ENCODE data around the gene CTSD. TPM values are rescaled to one million over a fixed set of nuclear protein-coding genes. Genes with fewer than 3 reads are reported as not detected.

Gene CTSD
- total RNA-seq, 1 experiment from 2014 or later: 127 TPM

DNA sequence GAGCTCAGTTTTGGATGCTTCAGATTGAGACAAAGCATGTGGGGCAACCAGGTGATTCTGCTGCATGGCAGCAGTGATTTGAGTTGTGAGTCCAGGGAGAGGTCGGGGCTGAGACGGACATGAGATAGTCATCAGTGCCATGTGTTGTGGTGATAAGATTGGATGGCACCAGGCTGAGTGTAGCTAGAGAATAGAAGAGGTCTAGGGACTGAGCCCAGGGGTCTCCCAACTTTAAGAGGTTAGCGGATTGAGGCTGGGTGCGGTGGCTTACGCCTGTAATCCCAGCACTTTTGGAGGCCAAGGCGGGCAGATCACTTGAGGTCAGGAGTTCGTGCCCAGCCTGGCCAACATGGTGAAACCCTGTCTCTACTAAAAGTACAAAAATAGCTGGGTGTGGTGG is 6.3 kb upstream of the CTSD start:
- Histone ChIP-seq H3K79me2 (ENCODE audit: insufficient read depth, low read length) (no peaks in the 10 kb centered on the region), H3K9ac (ENCODE audit: low read length) (no peak overlapping the region), H2AFZ (ENCODE audit: low read depth, low read length, poor library complexity, severe bottlenecking) (no peak overlapping the region), H3K9me2 (ENCODE audit: insufficient read depth) (no peaks in the 10 kb centered on the region), H4K20me1 (ENCODE audit: insufficient read depth) (no peaks in the 10 kb centered on the region), H3K4me1 (ENCODE audit: control insufficient read depth in 1 of 2, insufficient read depth in 2 of 2, low read length in 2 of 2) (peaks cover 23 to 49% of the 10 kb centered on the region in 2 experiments), H3K27ac (ENCODE audit: low read depth, low read length) (no peak overlapping the region), H3K36me3 (ENCODE audit: control insufficient read depth in 1 of 2, insufficient read depth in 2 of 2, low read length in 2 of 2) (no peaks in the 10 kb centered on the region), H3K4me3 (replicated peaks in 1 of 2; ENCODE audit: low read depth in 1 of 2, low read length in 2 of 2) (no peak overlapping the region), H3K9me3 (ENCODE audit: control insufficient read depth in 1 of 2, insufficient read depth in 1 of 2, low read depth in 1 of 2, low read length in 2 of 2) (no peaks in the 10 kb centered on the region), H3K27me3 (ENCODE audit: insufficient read depth, low read length) (no peaks in the 10 kb centered on the region), H3K4me2 (ENCODE audit: low read length) (no peak overlapping the region)
- RAD21 ChIA-PET (ENCODE audit: low non-redundant PET in 1 of 2, low total read pairs in 2 of 2, uncharacterized antibody in 2 of 2, unreplicated experiment in 2 of 2): no interaction called here
- TF ChIP-seq JUND (IDR thresholded peaks at IDR 0.05) (no peak), SIN3A (IDR thresholded peaks at IDR 0.05; ENCODE audit: low read depth) (no peak), SP1 (IDR thresholded peaks at IDR 0.05; ENCODE audit: low read depth) (no peak), CBX3 (IDR thresholded peaks at IDR 0.05; ENCODE audit: low read depth) (no peak), POLR2A (IDR thresholded peaks at IDR 0.05; ENCODE audit: borderline replicate concordance, extremely low read depth, insufficient read depth, insufficient read length) (no peak), ZFX (IDR thresholded peaks at IDR 0.05) (no peak), EZH2 (IDR thresholded peaks at IDR 0.05) (no peak), RAD21 (IDR thresholded peaks at IDR 0.05; ENCODE audit: low read depth) (no peak), EZH2phosphoT487 (IDR thresholded peaks at IDR 0.05; ENCODE audit: borderline replicate concordance) (no peak), EGR1 (IDR thresholded peaks at IDR 0.05; ENCODE audit: low read depth) (no peak), CTCF (IDR thresholded peaks at IDR 0.05 in 2 of 3, conservative IDR thresholded peaks at IDR 0.05 in 1 of 3; ENCODE audit: borderline replicate concordance in 1 of 3, insufficient read depth in 1 of 3, low read depth in 2 of 3, low read length in 2 of 3) (no peak), FOSL1 (IDR thresholded peaks at IDR 0.05; ENCODE audit: low read depth) (no peak), SRF (IDR thresholded peaks at IDR 0.05; ENCODE audit: low read depth) (no peak), YY1 (IDR thresholded peaks at IDR 0.05; ENCODE audit: extremely low read depth, insufficient replicate concordance, low read depth, low read length) (no peak), CEBPB (IDR thresholded peaks at IDR 0.05; ENCODE audit: low read depth) (no peak), ATF3 (IDR thresholded peaks at IDR 0.05) (no peak)
- TF ChIP-seq, protein P1, sequence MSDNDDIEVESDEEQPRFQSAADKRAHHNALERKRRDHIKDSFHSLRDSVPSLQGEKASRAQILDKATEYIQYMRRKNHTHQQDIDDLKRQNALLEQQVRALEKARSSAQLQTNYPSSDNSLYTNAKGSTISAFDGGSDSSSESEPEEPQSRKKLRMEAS (IDR thresholded peaks at IDR 0.05): no peak
- CTCF ChIA-PET: no interaction called here
- POLR2A ChIA-PET: no interaction called here
- DNase-seq (ENCODE audit: low read depth, low spot score) (no peak), ATAC-seq (no peak)
- no TSS peak for BruUV-seq (replicated peaks)
- intact Hi-C loops (cut with micrococcal nuclease): no loop called here

Measured in HCT116 (cell line).